ENCODE data around the gene SOX15.

SOX15 gene

GRCh38 chr17:7569571-7569970, 20.3 kb downstream of the SOX15 start:
- peaks cover 14% of the 10 kb centered on the region for H3K36me3 ChIP-seq (replicated peaks; ENCODE audit: insufficient read depth, low read length)
- TF ChIP-seq EZH2phosphoT487 (IDR thresholded peaks at IDR 0.05; ENCODE audit: low read length) (no peak), CTCF (IDR thresholded peaks at IDR 0.05; ENCODE audit: low read length) (no peak), EZH2 (optimal IDR thresholded peaks at IDR 0.05; ENCODE audit: low read depth, low read length) (no peak)
- no peaks in the 10 kb centered on the region for H3K9me2 ChIP-seq (replicated peaks; ENCODE audit: insufficient read depth, low read length)
- peaks cover 22% of the 10 kb centered on the region for H3F3A ChIP-seq (ENCODE audit: insufficient read depth, low read length)
- no peak overlapping the region for H2AFZ ChIP-seq (ENCODE audit: low read length)
- peaks cover 10% of the 10 kb centered on the region for H3K4me1 ChIP-seq (ENCODE audit: low read length)
- H3K9ac ChIP-seq (ENCODE audit: low read length), result no peak overlapping the region
- H3K79me2 ChIP-seq (ENCODE audit: low read length), result peaks cover 57% of the 10 kb centered on the region
- DNase-seq, result no peak
- peaks cover 9% of the 10 kb centered on the region for H4K20me1 ChIP-seq (ENCODE audit: insufficient read depth, low read length)
- H3K9me3 ChIP-seq (replicated peaks; ENCODE audit: insufficient read depth, low read length), result no peaks in the 10 kb centered on the region
- no peak overlapping the region for H3K4me2 ChIP-seq (ENCODE audit: low read depth, low read length)
- no peak overlapping the region for H3K27ac ChIP-seq (ENCODE audit: low read length)
- no peaks in the 10 kb centered on the region for H3K27me3 ChIP-seq (replicated peaks; ENCODE audit: insufficient read depth, low read length)
- H3K4me3 ChIP-seq (ENCODE audit: low read length), result no peak overlapping the region

GRCh38 chr17:7563115-7563869, 26.6 kb downstream of the SOX15 start:
- peaks cover 8% of the 10 kb centered on the region; the same call in 1 of the 2 replicates for H3K36me3 ChIP-seq (replicated peaks; ENCODE audit: insufficient read depth, low read length)
- no peak for TF ChIP-seq EZH2phosphoT487 (IDR thresholded peaks at IDR 0.05; ENCODE audit: low read length)
- TF ChIP-seq CTCF (IDR thresholded peaks at IDR 0.05; ENCODE audit: low read length), result no peak
- TF ChIP-seq EZH2 (optimal IDR thresholded peaks at IDR 0.05; ENCODE audit: low read depth, low read length), result no peak
- H2AFZ ChIP-seq (ENCODE audit: low read length), result no peak overlapping the region
- H3K27ac ChIP-seq (ENCODE audit: low read length), result no peak overlapping the region
- H3K9me2 ChIP-seq (replicated peaks; ENCODE audit: insufficient read depth, low read length), result no peaks in the 10 kb centered on the region
- H4K20me1 ChIP-seq (ENCODE audit: insufficient read depth, low read length), result no peaks in the 10 kb centered on the region
- DNase-seq, result no peak
- no peak overlapping the region for H3K4me3 ChIP-seq (ENCODE audit: low read length)
- peaks cover 20% of the 10 kb centered on the region for H3K4me1 ChIP-seq (ENCODE audit: low read length)
- H3K9ac ChIP-seq (ENCODE audit: low read length), result no peak overlapping the region
- H3K9me3 ChIP-seq (replicated peaks; ENCODE audit: insufficient read depth, low read length), result no peaks in the 10 kb centered on the region
- no peaks in the 10 kb centered on the region for H3K27me3 ChIP-seq (replicated peaks; ENCODE audit: insufficient read depth, low read length)
- H3F3A ChIP-seq (ENCODE audit: insufficient read depth, low read length), result peaks cover 14% of the 10 kb centered on the region; the same call in 1 of the 2 replicates
- H3K4me2 ChIP-seq (ENCODE audit: low read depth, low read length), result peak overlapping the region; percentile 90; the same call in 1 of the 2 replicates
- H3K79me2 ChIP-seq (ENCODE audit: low read length), result peaks cover 52% of the 10 kb centered on the region

DNA sequence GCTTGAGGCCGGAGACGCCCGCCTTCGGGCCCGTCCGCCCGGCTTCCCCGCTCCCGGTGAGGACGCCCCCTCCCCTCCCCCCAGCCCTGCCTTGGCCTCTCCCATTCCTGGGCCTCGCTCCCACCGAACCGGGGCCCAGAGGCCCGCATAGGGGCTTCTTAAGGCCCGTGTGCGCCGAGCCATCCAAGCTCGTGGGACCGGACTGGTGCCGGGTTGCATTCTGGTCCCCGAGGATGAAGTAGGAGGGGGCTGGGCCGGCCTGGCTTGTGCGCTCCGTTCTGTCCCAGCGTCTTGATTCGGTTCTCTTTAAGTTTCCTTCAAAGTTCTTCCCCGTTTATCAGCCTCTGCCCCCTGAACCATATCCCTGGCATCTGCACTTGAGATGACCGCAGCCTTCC, 27.7 kb downstream of the SOX15 start:
- Histone ChIP-seq H3K27ac (ENCODE audit: low read length) (peak overlapping the region; percentile 68; the same call in 1 of the 2 replicates), H3K9me3 (replicated peaks; ENCODE audit: insufficient read depth, low read length) (no peaks in the 10 kb centered on the region), H3K4me3 (ENCODE audit: low read length) (peak overlapping the region; percentile 73), H3K4me1 (ENCODE audit: low read length) (peaks cover 26% of the 10 kb centered on the region), H3K4me2 (ENCODE audit: low read depth, low read length) (peak overlapping the region; percentile 90), H3K9ac (ENCODE audit: low read length) (peak overlapping the region; percentile 93), H3K27me3 (replicated peaks; ENCODE audit: insufficient read depth, low read length) (no peaks in the 10 kb centered on the region), H4K20me1 (ENCODE audit: insufficient read depth, low read length) (no peaks in the 10 kb centered on the region), H3K36me3 (replicated peaks; ENCODE audit: insufficient read depth, low read length) (peaks cover 8% of the 10 kb centered on the region; the same call in 1 of the 2 replicates), H3K79me2 (ENCODE audit: low read length) (peaks cover 49% of the 10 kb centered on the region), H3K9me2 (replicated peaks; ENCODE audit: insufficient read depth, low read length) (no peaks in the 10 kb centered on the region), H2AFZ (ENCODE audit: low read length) (0 out of 2 replicates have a peak overlapping the region, but pooled peaks have one; percentile 50), H3F3A (ENCODE audit: insufficient read depth, low read length) (peaks cover 14% of the 10 kb centered on the region; the same call in 1 of the 2 replicates)
- peak; percentile 17 for DNase-seq
- TF ChIP-seq EZH2phosphoT487 (IDR thresholded peaks at IDR 0.05; ENCODE audit: low read length) (no peak), EZH2 (optimal IDR thresholded peaks at IDR 0.05; ENCODE audit: low read depth, low read length) (no peak), CTCF (IDR thresholded peaks at IDR 0.05; ENCODE audit: low read length) (no peak)
